ENCODE measurements around the gene TBC1D17.

- no peak for TF ChIP-seq POLR2A (IDR thresholded peaks at IDR 0.05)
- no peak for TF ChIP-seq CTCF (IDR thresholded peaks at IDR 0.05)
- no peak for TF ChIP-seq POLR2AphosphoS5 (IDR thresholded peaks at IDR 0.05)
These were observed 40.1 kb upstream of the TBC1D17 start for GRCh38 chr19:49837425-49837824.

Data from breast epithelium (tissue), 3 donors.